Effector memory CD4-positive, alpha-beta T cell (primary cell): ENCODE results near the gene MTA1.

Experiments
- DNase-seq, 3 donors: peaks; one replicate each; pipeline ENCODE4 v3.0.0-alpha.2; 2020
- H3K27ac ChIP-seq: 2 replicates; pipeline ENCODE4 v1.7.0; 2013; ENCODE audit warnings: mild to moderate bottlenecking, low read length, moderate library complexity; ENCODE audit not compliant: insufficient read depth, poor library complexity, severe bottlenecking
- H3K27me3 ChIP-seq: replicated peaks from 2 replicates; pipeline ENCODE4 v1.7.0; 2013; ENCODE audit warnings: mild to moderate bottlenecking, low read length; ENCODE audit not compliant: insufficient read depth, control insufficient read depth, poor library complexity, severe bottlenecking
- H3K36me3 ChIP-seq: 2 replicates; pipeline ENCODE4 v1.7.0; 2013; ENCODE audit warnings: mild to moderate bottlenecking, low read length, moderate library complexity; ENCODE audit not compliant: control insufficient read depth, insufficient read depth
- H3K4me1 ChIP-seq: 2 replicates; pipeline ENCODE4 v1.7.0; 2013; ENCODE audit warnings: low read length, mild to moderate bottlenecking; ENCODE audit not compliant: control insufficient read depth, insufficient read depth, poor library complexity, severe bottlenecking
- H3K4me3 ChIP-seq: 2 replicates; pipeline ENCODE4 v1.7.0; 2013; ENCODE audit warnings: low read length, low read depth, mild to moderate bottlenecking; ENCODE audit not compliant: insufficient read depth, poor library complexity, severe bottlenecking
- H3K9me3 ChIP-seq: 2 replicates; pipeline ENCODE4 v1.7.0; 2013; ENCODE audit warnings: mild to moderate bottlenecking, low read length, moderate library complexity; ENCODE audit not compliant: control insufficient read depth

Gene MTA1

DNA sequence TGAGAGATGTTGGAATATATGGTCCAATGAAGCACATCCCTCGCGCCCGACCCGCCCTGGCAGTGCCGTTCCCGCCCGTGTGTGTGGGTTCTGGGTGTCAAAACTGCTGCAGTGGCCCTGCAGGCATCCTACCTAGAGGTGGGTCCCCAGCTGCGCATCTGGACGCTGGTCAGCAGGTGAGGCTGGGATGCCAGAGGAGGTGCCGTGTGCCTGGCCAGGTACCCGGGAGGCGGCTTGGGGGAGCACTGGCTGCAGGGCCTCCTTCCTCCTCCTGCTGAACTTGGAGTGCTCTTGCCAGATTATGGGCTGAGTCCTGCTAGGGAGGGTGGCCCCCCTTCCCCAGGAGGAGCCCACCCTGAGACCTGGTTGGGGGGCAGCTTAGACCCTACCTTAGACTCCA, 5.2 kb downstream of the MTA1 start:
- H3K27me3 ChIP-seq: no peaks in the 10 kb centered on the region
- H3K36me3 ChIP-seq: peaks cover 10% of the 10 kb centered on the region
- H3K27ac ChIP-seq: no peak overlapping the region
- H3K4me1 ChIP-seq: peaks cover 18% of the 10 kb centered on the region
- no peak overlapping the region for H3K4me3 ChIP-seq
- no peaks in the 10 kb centered on the region for H3K9me3 ChIP-seq
- DNase-seq: no peak

DNA sequence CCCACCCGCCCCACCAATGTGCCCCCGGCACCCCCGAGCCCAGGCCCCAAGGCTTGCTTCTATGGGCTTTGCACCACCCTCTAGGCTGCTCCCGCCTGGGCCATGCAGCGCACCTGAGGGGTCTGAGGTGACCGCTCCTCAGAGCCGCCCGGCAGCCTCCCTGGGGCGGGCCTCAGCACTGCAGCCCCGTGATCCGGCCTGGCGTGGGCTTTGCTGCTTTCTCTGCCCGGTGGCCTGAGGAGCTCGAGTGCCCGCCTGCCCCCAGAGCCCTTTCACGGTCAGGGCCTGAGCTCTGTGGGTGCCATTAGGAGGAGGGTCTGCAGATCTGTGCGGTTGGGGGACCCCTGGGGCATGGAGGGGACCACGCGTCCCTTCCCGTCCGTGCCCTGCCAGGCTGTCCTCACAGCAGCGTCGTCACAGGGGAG, 6.2 kb downstream of the MTA1 start:
- no peak for DNase-seq
- no peaks in the 10 kb centered on the region for H3K27me3 ChIP-seq
- no peak overlapping the region for H3K4me3 ChIP-seq
- H3K27ac ChIP-seq: no peak overlapping the region
- H3K4me1 ChIP-seq: peaks cover 13% of the 10 kb centered on the region
- no peaks in the 10 kb centered on the region for H3K9me3 ChIP-seq
- H3K36me3 ChIP-seq: peaks cover 10% of the 10 kb centered on the region

DNA sequence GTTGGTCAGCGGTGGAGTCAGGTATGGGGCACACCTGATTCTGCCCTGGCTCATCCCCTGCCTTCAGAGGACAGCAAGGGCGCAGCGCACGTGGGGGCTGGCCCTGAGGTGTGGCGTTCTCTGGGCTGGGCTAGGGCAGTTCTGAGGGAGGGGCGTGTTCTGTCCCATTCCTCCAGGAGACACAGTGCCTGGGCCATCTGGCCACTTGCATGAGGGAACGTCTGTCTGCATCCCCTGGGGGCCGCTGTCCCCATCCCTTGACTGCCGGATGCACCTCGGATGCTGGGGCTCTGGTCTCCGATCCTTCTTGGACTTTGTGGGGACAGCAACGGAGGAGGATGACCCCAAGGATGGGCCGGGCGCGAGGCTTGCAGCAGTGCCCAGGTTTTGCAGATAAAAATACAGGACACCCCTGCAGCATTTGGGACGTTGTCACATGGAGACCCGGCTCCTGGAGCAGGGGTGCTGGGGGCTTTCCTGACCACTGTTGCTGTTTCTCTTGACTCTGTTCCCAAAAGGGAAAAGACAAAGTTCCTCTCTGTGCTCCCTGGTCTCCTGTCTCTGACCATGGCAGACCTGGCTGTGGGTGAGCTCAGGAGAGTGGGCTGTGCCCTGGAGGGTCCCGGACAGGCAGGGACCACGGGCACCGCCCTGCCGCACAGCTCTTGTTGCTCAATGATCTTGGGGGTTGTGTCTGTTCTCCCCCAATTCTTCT, 6.9 kb downstream of the MTA1 start:
- H3K4me3 ChIP-seq: no peak overlapping the region
- H3K27ac ChIP-seq: no peak overlapping the region
- H3K27me3 ChIP-seq: no peaks in the 10 kb centered on the region
- peaks cover 6% of the 10 kb centered on the region for H3K4me1 ChIP-seq
- peaks cover 10% of the 10 kb centered on the region for H3K36me3 ChIP-seq
- H3K9me3 ChIP-seq: no peaks in the 10 kb centered on the region
- no peak for DNase-seq

DNA sequence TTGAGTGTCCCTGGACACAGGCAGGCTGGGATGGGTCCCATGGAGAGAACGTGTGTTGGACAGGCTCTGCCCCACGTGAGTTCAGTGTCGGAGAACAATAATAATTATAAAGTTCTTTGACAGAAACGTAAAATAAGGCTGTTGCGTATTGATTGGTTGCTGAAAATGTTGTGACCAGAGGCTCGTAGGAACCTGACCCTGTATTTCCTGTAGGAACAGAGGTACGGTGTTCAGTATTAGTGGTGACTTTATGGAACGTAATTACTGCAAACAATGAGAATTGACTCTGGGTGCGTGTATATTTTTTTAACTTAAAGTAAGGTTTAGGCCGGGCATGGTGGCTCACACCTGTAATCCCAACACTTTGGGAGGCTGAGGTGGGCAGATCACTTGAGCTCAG, 7.8 kb downstream of the MTA1 start:
- Histone ChIP-seq H3K9me3 (no peaks in the 10 kb centered on the region), H3K36me3 (peaks cover 10% of the 10 kb centered on the region), H3K4me3 (no peak overlapping the region), H3K27ac (no peak overlapping the region), H3K4me1 (no peaks in the 10 kb centered on the region), H3K27me3 (no peaks in the 10 kb centered on the region)
- no peak for DNase-seq

DNA sequence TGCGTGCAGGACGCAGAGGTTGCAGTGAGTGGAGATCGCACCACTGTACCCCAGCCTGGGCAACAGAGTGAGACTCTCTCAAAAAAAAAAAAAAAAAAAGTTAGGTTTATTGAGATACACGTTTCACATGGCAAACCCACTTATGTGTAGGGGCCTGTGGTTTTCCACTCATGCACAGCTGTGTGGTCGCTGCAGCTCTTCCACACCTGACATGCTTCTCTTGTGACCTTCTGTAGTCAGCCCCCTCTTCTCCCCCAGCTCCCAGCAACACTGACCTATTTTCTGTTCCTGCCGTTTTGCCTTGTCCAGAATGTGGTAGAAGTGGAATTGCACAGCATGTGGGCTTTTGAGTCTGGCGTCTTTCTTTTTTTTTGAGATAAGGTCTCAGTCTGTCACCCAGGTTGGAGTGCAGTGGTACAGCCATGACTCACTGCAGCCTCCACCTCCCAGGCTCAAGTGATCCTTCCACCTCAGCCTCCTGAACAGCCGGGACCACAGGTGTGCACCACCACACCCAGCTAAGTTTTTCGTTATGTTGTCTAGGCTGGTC, 8.4 kb downstream of the MTA1 start:
- Histone ChIP-seq H3K36me3 (peaks cover 10% of the 10 kb centered on the region), H3K27me3 (no peaks in the 10 kb centered on the region), H3K27ac (no peak overlapping the region), H3K9me3 (no peaks in the 10 kb centered on the region), H3K4me3 (no peak overlapping the region), H3K4me1 (no peaks in the 10 kb centered on the region)
- no peak for DNase-seq

DNA sequence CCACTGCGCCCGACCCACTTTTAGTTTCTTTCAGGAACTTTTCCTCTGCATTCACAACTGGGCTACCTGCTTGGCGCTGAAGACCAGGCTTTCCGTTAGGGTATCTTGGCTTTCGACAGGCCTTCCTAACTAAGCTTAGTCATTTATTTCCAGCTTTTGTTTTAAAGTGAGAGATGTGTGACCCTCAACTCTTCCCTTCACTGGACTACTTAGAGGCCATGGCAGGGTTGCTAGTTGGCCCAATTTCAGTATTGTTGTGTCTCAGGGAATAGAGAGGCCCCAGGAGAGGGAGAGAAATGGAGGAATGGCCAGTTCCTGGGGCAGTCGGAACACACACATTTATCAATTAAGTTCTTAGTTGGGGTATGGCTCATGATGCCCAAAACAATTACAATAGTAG, 10.4 kb downstream of the MTA1 start:
- no peak overlapping the region for H3K27ac ChIP-seq
- DNase-seq: no peak

DNA sequence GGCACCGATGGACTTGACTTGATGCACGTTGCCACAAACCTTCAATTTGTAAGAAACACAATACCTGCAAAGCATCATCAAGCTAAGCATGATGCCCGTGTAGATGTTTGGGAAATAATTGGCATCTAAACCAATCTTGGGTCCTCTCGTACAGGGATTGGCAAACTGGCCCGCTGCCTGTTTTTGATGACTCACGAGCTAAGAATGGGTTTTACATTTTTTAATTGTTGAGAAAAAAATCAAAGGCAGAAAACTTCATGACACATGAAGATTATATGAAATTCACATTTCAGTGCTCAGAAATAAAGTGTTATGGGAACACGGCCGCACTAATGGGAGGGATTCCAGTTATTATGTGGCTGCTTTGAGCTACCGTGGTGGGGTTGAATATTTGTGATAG, 10.9 kb downstream of the MTA1 start:
- no peak for DNase-seq
- Histone ChIP-seq H3K4me3 (no peak overlapping the region), H3K36me3 (peaks cover 10% of the 10 kb centered on the region), H3K9me3 (no peaks in the 10 kb centered on the region), H3K4me1 (no peaks in the 10 kb centered on the region), H3K27me3 (no peaks in the 10 kb centered on the region), H3K27ac (no peak overlapping the region)

More for the DNA sequence above, 10.4 kb downstream of the MTA1 start:
- Histone ChIP-seq H3K9me3 (no peaks in the 10 kb centered on the region), H3K27me3 (no peaks in the 10 kb centered on the region), H3K36me3 (peaks cover 10% of the 10 kb centered on the region), H3K4me3 (no peak overlapping the region), H3K4me1 (no peaks in the 10 kb centered on the region)

DNA sequence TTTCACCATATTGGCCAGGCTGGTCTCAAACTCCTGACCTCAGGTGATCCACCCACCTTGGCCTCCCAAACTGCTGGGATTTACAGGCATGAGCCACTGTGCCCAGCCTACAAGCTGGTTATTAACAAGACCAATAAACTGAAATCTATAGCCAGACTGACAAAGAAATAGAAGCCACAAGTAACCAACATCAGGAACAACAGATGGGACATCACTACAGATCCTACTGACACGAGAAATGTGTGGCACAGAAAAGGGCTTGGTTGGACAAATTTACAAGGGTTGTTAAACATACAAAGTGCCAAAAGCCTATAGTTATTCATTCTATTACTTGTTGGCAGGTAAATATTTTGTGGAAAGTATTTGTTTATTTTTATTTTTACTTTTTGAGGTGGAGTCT, 11.6 kb downstream of the MTA1 start:
- no peak for DNase-seq
- Histone ChIP-seq H3K9me3 (no peaks in the 10 kb centered on the region), H3K4me3 (no peak overlapping the region), H3K36me3 (peaks cover 10% of the 10 kb centered on the region), H3K4me1 (no peaks in the 10 kb centered on the region), H3K27me3 (no peaks in the 10 kb centered on the region), H3K27ac (no peak overlapping the region)

DNA sequence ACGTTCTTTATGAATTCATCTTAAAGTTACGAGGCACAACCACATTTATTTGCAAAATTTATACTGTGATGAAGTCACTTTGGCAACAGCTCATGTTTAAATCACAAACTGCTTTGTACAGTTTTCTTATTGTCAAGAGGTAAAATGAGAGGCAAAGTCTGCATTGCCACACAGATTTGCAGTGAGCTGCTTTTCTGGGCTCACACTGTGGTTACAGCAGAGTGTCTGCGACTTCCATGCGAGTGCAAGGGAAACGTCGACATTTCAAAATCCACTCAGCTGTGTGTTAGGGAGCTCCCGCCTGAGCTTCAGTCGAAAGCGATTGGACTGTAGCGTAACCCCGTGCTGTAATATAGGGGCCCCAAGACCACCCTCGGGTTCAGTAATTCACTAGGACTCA, 13.0 kb downstream of the MTA1 start:
- Histone ChIP-seq H3K27ac (no peak overlapping the region), H3K4me3 (no peak overlapping the region), H3K9me3 (no peaks in the 10 kb centered on the region), H3K4me1 (no peaks in the 10 kb centered on the region), H3K27me3 (no peaks in the 10 kb centered on the region), H3K36me3 (no peaks in the 10 kb centered on the region)
- no peak for DNase-seq

DNA sequence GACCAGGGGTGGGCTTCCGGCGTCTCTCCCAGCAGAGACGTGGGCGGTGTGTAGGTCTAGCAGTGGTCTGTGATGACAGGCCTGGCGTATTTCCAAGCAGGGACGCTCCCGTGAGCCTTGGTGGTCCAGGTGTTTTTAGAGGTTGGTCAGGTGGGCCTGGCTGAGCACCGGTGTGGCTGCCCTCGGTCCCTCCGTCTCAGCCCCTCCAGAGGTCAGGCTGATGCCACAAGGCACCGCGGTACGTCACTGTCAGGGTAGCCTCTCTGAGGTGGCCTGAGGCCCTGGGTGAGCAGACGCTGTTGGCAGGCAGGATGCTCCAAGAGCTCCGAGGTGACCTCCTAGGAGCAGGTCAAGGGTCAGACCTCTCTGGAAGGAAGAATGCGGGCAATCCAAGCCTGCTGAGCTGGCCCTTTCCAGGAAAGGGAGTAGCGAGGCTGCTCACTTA, 13.6 kb downstream of the MTA1 start:
- no peak overlapping the region for H3K27ac ChIP-seq
- H3K27me3 ChIP-seq: no peaks in the 10 kb centered on the region
- no peaks in the 10 kb centered on the region for H3K4me1 ChIP-seq
- no peaks in the 10 kb centered on the region for H3K9me3 ChIP-seq
- DNase-seq: no peak
- no peaks in the 10 kb centered on the region for H3K36me3 ChIP-seq
- no peak overlapping the region for H3K4me3 ChIP-seq
